NCI-H748 (cell line): ENCODE data around the gene NAXE.
"Not testable (repeated sequence)": the region's sequence is repeated elsewhere in the genome, so short reads cannot be mapped to it uniquely, and the experiment has no call there.

Source experiments
- DNase-seq: peaks from one replicate; lab custom pipeline; 2025; ENCODE audit not compliant: unreplicated experiment; lab: John Stamatoyannopoulos, UW

The NAXE gene

DNA sequence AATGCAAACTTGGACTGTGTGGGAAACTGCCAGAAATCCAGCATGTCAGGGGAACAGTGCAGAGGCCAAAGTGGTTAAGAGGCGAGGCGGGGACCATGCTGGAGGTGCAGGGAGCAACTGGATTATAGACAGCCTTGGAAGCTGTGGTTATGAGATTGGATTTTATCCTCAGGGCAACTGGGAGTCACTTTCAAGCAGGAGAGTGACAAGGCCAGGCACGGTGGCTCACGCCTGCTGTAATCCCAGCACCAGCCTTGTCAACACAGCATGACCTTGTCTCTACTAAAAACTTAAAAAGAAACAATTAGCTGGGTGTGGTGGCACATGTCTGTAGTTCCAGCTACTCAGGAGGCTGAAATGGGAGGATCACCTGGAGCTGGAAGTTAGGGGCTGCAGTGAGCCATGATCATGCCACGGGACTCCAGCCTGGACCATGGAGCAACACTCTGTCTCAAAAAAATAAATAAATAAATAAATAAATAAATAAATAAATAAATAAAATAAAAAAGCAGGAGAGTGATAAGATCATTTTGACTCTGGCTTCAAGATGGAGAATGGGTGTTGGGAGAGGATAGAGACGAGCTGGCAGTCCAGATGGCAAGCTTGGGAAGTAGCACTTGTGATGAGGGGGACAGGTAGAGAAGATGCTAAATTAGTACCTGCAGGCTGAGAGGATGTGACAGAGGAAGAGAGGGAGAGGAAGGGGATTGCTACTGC is 31.2 kb downstream of the NAXE start:
- no peak for DNase-seq

DNA sequence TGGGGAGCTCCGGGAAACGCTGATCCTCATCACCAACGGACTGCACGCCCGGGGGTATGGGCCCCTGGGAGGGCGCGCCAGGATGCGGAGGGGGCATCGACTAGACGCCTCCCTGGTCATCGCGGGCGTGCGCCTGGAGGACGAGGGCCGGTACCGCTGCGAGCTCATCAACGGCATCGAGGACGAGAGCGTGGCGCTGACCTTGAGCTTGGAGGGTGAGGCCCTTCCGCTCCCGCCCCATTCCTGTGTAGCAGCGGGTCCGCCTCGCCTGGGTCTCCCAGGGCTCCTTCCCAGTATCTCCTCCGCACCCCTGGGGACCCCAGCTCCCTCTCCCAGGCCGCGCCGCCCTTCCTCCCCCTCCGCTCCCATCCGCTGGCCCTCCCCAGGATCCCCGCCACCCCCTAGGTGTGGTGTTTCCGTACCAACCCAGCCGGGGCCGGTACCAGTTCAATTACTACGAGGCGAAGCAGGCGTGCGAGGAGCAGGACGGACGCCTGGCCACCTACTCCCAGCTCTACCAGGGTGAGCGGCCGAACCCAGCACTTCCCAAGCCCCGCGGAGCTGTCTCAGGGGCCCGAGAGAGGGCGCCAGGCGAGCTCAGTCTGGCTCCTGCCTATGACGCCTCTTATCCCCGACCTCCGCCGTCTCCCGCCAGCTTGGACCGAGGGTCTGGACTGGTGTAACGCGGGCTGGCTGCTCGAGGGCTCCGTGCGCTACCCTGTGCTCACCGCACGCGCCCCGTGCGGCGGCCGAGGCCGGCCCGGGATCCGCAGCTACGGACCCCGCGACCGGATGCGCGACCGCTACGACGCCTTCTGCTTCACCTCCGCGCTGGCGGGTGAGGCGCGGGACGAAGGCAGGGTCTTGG is 32.6 kb downstream of the NAXE start:
- peak; percentile 76 for DNase-seq

GRCh38 chr1:156624814-156625435 is 33.3 kb downstream of the NAXE start:
- no peak for DNase-seq

DNA sequence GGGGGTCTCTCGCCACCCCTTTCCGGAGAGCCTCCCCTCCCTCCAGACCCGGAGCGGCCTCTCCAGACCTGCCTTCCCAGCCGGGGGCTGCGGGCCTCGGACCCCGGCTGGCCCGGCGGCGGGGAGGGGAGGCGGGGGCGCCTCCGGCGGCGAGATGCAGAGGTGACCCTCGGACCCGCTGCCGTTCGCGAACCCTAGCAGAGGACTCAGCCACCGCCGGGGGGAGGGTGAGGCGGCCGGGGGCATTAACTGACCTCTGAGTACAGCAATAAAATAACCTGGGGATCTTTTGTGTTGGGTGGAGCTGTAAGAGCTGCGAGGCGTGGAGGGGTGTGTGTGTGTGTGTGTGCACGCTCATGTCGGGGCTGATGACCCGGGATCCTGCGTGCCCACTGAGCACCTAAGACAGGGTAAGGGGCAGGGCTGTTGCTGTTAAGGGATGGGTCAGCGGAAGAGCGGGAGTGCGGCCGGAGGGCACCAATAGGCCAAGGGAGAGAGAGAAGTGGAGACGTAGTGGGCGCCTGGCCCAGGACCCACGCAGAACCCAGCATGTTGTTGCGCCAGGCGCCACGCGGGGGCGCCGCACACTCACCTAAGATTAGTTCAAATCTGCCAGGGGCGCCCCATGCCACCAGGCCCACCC is 34.0 kb downstream of the NAXE start:
- DNase-seq = peak; percentile 62

DNA sequence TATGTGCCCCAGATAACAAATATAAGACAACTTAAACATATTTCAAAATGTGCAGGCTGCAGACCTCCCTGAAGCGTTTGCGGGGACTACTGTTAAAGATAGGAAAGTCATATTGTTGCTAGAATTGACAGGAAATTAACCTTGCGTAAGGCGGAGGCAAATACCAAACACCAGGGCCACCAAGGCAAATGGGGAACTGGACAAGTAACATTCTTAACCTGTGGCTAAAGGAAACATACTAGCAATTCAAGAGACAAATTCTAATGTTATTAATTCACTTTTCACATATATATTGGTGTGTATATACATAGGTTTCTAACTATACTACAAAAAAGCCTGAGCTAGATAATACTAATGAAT is 34.5 kb downstream of the NAXE start:
- no peak for DNase-seq

DNA sequence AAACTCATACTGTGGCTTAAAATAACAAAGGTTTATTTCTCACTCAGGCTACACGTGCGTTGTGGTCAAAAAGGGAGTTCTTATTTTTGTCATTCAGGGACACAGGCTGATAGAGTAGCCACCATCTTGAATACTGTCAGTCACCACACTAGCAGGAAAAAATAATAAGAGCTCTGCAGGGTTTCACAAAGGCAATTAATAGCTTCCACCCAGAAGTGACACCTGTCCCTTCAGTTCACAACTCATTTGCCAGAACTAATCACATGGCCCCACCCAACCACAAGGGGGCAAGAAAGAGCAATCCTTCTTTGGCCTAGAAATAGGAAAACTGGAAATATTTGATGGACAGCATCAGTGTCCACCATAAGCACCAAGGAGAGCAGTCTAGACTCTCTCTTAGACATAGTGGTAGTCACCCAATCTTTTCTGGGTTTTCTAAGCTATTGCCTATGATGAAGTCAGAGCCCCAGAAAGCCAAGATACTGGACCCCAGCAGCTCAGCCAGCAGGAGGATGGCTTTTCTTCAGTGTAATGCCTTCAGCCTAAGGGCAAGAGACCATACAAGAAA is 35.8 kb downstream of the NAXE start:
- peak; percentile 60 for DNase-seq

- DNase-seq = no peak
Observed at GRCh38 chr1:156629823-156630449, 38.4 kb downstream of the NAXE start.

GRCh38 chr1:156631152-156631551 is 39.6 kb downstream of the NAXE start:
- DNase-seq = not testable (repeated sequence)

DNA sequence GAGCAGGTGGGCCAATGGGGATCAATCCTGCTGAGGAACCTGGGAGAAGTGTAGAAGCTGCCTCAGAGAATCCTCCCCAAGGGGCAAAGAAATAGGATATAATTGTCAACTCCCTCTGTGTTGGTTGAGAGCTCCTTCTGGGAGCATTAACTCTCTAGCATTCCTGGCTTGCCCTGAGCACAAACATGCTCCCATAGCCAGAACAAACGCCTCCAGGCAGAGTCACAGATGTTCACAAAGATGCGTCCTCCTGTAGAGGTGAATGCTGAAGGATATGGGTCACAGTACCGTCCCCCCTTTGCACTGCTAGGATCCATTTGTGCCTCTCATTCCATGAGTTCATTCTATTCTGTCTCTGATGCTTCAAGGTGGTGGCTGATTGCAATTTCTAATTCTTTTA is 40.8 kb downstream of the NAXE start:
- DNase-seq = no peak

DNA sequence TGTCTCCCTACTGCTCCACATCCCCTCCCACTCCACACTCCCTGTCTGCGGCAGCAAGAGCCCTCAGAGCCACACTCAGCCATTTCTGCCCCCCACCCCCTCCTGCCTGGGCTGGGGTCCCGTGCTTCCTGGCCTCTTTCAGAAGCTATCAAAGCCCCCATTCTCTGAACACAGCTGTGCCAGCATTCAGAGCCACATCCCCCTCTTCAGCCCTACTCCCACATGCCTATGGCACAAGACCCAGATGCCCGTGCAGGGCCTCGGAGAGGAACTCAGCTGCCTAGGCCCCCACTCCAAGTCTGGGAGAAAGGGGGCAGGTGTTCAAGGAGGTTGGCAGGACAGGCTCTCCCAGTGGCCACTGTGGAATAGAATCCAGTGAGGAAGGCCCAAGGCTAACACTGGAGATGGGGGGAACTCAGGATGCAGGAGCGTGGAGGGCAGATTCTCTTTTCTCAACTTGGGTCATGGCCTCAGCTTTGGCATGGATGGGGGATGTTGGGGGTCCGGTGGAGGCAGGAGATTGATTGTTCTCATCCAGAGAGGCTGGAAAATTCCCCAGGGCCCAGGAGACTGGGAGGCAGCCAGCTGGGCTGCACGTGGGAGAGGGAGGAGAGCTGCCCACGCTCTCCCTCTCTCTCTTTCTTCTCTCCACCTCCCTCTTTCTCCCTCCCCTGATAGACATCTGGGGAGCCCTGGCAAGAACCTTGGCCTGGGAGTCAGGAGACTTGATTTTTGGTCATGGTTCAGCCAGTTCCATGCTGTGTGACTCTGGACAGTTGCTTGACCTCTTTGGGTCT is 46.8 kb downstream of the NAXE start:
- no peak for DNase-seq

GRCh38 chr1:156639601-156640101 is 48.1 kb downstream of the NAXE start:
- DNase-seq = no peak

DNA sequence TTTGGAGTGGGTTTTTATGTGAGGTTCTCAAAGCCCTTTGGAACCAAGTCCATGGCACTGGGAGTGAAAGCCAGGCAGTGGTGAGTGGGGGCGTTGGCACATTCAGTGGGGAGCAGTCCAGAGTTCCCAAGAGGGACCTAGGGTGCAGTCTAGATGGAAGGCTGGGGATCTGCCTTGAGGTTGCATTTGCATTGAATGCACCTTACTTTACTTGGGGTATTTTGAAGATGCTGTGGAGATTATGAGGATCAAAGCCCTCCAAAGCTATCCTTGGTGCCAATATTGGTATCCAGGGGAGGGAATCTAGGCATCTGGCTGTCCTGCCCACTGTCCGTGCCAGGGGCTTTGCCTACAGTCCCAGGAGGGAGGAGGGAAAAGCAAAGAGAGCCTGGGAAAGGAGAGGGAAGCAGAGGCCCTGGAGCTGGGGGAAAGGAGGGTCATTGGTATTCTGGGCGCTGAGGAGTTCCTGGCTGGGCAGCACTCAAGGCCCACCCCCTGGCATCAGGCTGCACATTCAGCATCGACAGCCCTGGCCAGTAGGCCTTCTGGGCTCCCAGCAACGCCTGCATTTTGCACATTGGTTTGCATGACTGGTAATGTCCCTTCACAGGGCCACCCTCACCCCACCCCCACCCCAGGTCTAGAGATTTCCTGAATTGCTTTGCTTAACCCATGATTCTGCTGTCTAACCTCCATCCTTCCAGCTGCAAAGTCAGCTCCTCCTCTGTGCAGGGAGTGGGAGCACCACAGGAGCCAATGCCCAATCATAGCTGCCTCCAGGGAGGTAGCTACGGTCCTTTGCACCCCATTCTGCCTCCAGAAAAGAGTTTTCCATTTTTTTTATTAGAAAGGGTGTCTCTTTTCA is 49.5 kb downstream of the NAXE start:
- no peak for DNase-seq

DNA sequence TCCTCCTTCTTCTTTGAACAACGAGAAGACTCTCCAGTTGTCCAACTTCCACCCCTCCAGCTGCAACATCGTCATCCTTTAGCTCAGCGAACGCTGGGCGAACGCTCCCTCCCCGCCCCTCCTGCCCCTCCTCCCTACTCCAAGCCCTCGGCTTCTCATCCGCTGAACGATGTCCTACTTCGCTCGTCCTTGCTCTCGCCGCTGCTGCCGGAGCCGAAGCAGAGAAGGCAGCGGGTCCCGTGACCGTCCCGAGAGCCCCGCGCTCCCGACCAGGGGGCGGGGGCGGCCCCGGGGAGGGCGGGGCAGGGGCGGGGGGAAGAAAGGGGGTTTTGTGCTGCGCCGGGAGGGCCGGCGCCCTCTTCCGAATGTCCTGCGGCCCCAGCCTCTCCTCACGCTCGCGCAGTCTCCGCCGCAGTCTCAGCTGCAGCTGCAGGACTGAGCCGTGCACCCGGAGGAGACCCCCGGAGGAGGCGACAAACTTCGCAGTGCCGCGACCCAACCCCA is 50.2 kb downstream of the NAXE start, which contains the start of gene BCAN:
Gene BCAN (plus strand): TSS at position 357 of the 504 bp plus-strand sequence. CDS start 3,938 bp downstream, outside the sequence.
- DNase-seq = peak; percentile 70

DNA sequence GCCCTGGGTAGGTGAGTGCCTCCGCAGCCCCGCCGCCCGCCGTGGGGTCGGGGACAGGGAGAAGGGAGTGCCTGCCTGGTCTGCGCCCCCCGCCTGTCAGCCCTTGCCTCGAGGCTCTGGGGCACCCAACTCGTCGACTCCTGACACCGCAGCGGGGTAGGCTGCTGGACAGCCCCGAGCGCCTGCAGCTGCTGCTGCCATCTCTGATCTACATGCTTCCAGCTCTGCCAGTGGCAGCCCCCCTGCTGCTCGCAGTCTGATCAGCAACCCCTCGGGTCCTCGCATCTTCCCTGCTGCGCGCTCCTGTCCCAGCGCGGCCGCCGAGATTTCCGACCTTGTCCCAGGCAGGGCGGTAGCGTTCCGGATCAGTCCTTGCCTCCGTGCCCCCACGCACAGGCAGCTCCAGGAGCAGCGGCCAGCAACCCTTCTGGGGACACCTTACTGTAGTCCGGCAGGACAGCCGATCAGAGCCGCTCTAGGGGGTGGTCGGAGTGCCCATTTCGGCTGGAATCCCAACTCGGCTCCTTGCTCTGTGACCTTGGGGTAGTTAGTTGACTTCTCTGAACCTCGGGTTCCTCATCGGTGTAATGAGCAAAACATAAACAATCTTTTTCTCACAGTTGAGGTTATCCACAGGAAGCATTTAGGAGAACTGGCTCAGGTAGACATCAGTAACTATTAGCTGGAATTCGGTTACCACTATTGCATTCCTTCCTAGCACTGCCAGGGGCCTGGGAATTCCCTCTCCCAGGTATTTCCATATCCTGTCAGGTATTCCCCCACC is 50.9 kb downstream of the NAXE start:
- peak; percentile 35 for DNase-seq

- no peak for DNase-seq
Observed at GRCh38 chr1:156643049-156643777, 51.6 kb downstream of the NAXE start.

DNA sequence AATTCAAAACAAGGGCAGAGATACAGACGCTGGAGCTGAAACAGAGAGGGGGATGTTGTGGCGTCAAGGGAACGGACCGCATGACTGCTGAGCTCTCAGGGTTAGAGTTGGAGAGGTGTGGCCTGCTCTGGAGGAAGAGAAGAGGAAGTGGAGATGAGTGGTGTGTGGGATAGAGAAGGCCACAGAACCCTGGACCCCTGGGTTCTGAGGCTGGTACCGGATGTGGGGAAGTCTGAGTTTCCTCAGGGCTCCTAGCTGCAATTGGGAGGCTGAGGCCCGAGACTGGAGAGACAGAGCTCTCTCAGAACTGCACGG is 52.2 kb downstream of the NAXE start:
- no peak for DNase-seq
